HG03460 (cell line): ENCODE measurements around the gene TMEM107.

ENCODE experiments used
- ATAC-seq: cut with Tn5 transposase; IDR thresholded peaks from one replicate; pipeline ENCODE4 v1.9.1; 2021; ENCODE audit not compliant: unreplicated experiment

The TMEM107 gene

GRCh38 chr17:8162997-8163977 lies 12.9 kb downstream of the TMEM107 start:
- no peak for ATAC-seq

- ATAC-seq: no peak
Observed at GRCh38 chr17:8162233-8162996, 13.8 kb downstream of the TMEM107 start, which contains the start of gene VAMP2. TSS of gene VAMP2 (minus strand) at chr17:8162948. CDS start at chr17:8162879, 69 bp downstream.

- ATAC-seq: no peak
Observed at GRCh38 chr17:8161289-8162232, 14.6 kb downstream of the TMEM107 start.

GRCh38 chr17:8160741-8161221 lies 15.4 kb downstream of the TMEM107 start:
- no peak for ATAC-seq

GRCh38 chr17:8160224-8160577 lies 16.0 kb downstream of the TMEM107 start:
- no peak for ATAC-seq

- ATAC-seq: no peak
Observed at GRCh38 chr17:8159459-8160223, 16.5 kb downstream of the TMEM107 start.

GRCh38 chr17:8159032-8159400 lies 17.2 kb downstream of the TMEM107 start:
- no peak for ATAC-seq

GRCh38 chr17:8158267-8159031 lies 17.7 kb downstream of the TMEM107 start:
- no peak for ATAC-seq

- peak; percentile 68 for ATAC-seq
Observed at GRCh38 chr17:8156246-8156992, 19.8 kb downstream of the TMEM107 start.

- ATAC-seq: no peak
Observed at GRCh38 chr17:8155996-8156245, 20.3 kb downstream of the TMEM107 start.

- no peak for ATAC-seq
Observed at GRCh38 chr17:8155231-8155995, 20.8 kb downstream of the TMEM107 start.

- ATAC-seq: no peak
Observed at GRCh38 chr17:8154608-8155155, 21.5 kb downstream of the TMEM107 start.

GRCh38 chr17:8153957-8154607 lies 22.1 kb downstream of the TMEM107 start:
- ATAC-seq: no peak

GRCh38 chr17:8153525-8153956 lies 22.6 kb downstream of the TMEM107 start:
- no peak for ATAC-seq

- ATAC-seq: no peak
Observed at GRCh38 chr17:8153031-8153451, 23.1 kb downstream of the TMEM107 start.

GRCh38 chr17:8152112-8152775 lies 23.9 kb downstream of the TMEM107 start, which contains the start of gene PER1:
TSS of gene PER1 (minus strand) at chr17:8152404. CDS start at chr17:8150706, 1,698 bp downstream.
- no peak for ATAC-seq
